RWPE2 (cell line): ENCODE results near the gene LRRC26.

Experiments used
- ATAC-seq: fragments of 200-7000 bp; cut with Tn5 transposase; 3 replicates; pipeline ENCODE4 v1.9.1; 2021; ENCODE audit warnings: low read depth
- DNase-seq: peaks from one replicate; pipeline ENCODE4 v3.0.0-alpha.2; 2020; ENCODE audit warnings: low spot score
- H3K27ac ChIP-seq: fragments of 450-650 bp; 2 replicates; pipeline ENCODE4 v1.5.1; 2017; ENCODE audit warnings: mild to moderate bottlenecking; ENCODE audit not compliant: poor library complexity, severe bottlenecking
- H3K27me3 ChIP-seq: fragments of 250-450 bp; sonication (Bioruptor Pico); 2 replicates; pipeline ENCODE4 v1.5.1; 2021; ENCODE audit warnings: mild to moderate bottlenecking, moderate library complexity; ENCODE audit not compliant: insufficient read depth, poor library complexity, severe bottlenecking
- H3K36me3 ChIP-seq: fragments of 250-450 bp; sonication (Bioruptor Pico); 2 replicates; pipeline ENCODE4 v1.5.1; 2020; ENCODE audit warnings: low read depth, mild to moderate bottlenecking, moderate library complexity
- H3K4me1 ChIP-seq: fragments of 250-450 bp; sonication (Bioruptor Pico); 2 replicates; pipeline ENCODE4 v1.5.1; 2021; ENCODE audit warnings: mild to moderate bottlenecking, moderate library complexity; ENCODE audit not compliant: insufficient read depth, poor library complexity, severe bottlenecking
- H3K4me3 ChIP-seq: fragments of 250-450 bp; sonication (Bioruptor Pico); 2 replicates; pipeline ENCODE4 v1.5.1; 2021; ENCODE audit warnings: mild to moderate bottlenecking, moderate library complexity; ENCODE audit not compliant: severe bottlenecking
- H3K9me3 ChIP-seq: fragments of 250-450 bp; sonication (Bioruptor Pico); 2 replicates; pipeline ENCODE4 v1.5.1; 2021; ENCODE audit warnings: mild to moderate bottlenecking, moderate library complexity; ENCODE audit not compliant: severe bottlenecking
- CTCF ChIP-seq: fragments of 450-650 bp; IDR thresholded peaks from one replicate; pipeline ENCODE4 v1.5.1; 2017; ENCODE audit warnings: mild to moderate bottlenecking, moderate library complexity; ENCODE audit not compliant: poor library complexity, severe bottlenecking

The LRRC26 gene

GRCh38 chr9:137134191-137134590, 35.7 kb downstream of the LRRC26 start:
- no peak for TF ChIP-seq CTCF
- Histone ChIP-seq H3K27ac (no peak overlapping the region), H3K36me3 (no peaks in the 10 kb centered on the region), H3K4me1 (no peaks in the 10 kb centered on the region), H3K27me3 (peaks cover 31% of the 10 kb centered on the region), H3K9me3 (no peaks in the 10 kb centered on the region), H3K4me3 (no peak overlapping the region)
- DNase-seq (no peak), ATAC-seq (no peak)

GRCh38 chr9:137130176-137130755, 39.6 kb downstream of the LRRC26 start:
- H3K4me3 ChIP-seq = peak overlapping the region; percentile 55
- H3K9me3 ChIP-seq = no peaks in the 10 kb centered on the region
- DNase-seq = no peak
- no peaks in the 10 kb centered on the region for H3K27me3 ChIP-seq
- peak; percentile 16 for ATAC-seq
- peak overlapping the region; percentile 65 for H3K27ac ChIP-seq
- no peak for TF ChIP-seq CTCF
- H3K4me1 ChIP-seq = no peaks in the 10 kb centered on the region
- H3K36me3 ChIP-seq = no peaks in the 10 kb centered on the region

- peak; percentile 96 for ATAC-seq
- no peaks in the 10 kb centered on the region for H3K4me1 ChIP-seq
- peak overlapping the region; percentile 55 for H3K4me3 ChIP-seq
- peak; percentile 88 for DNase-seq
- peak overlapping the region; percentile 65 for H3K27ac ChIP-seq
- H3K27me3 ChIP-seq = no peaks in the 10 kb centered on the region
- no peaks in the 10 kb centered on the region for H3K9me3 ChIP-seq
- no peaks in the 10 kb centered on the region for H3K36me3 ChIP-seq
- no peak for TF ChIP-seq CTCF
Observed at GRCh38 chr9:137129456-137130175, 40.2 kb downstream of the LRRC26 start.

GRCh38 chr9:137128862-137129455, 40.9 kb downstream of the LRRC26 start:
- no peaks in the 10 kb centered on the region for H3K4me1 ChIP-seq
- H3K4me3 ChIP-seq = peak overlapping the region; percentile 55
- H3K27ac ChIP-seq = peak overlapping the region; percentile 65
- no peak for ATAC-seq
- no peaks in the 10 kb centered on the region for H3K9me3 ChIP-seq
- no peaks in the 10 kb centered on the region for H3K36me3 ChIP-seq
- no peaks in the 10 kb centered on the region for H3K27me3 ChIP-seq
- no peak for DNase-seq
- no peak for TF ChIP-seq CTCF
